Measurements from ENCODE around the gene AP1G1.

AP1G1 gene

GRCh38 chr16:71748226-71748625, 60.4 kb downstream of the AP1G1 start:
- DNase-seq: no peak

DNA sequence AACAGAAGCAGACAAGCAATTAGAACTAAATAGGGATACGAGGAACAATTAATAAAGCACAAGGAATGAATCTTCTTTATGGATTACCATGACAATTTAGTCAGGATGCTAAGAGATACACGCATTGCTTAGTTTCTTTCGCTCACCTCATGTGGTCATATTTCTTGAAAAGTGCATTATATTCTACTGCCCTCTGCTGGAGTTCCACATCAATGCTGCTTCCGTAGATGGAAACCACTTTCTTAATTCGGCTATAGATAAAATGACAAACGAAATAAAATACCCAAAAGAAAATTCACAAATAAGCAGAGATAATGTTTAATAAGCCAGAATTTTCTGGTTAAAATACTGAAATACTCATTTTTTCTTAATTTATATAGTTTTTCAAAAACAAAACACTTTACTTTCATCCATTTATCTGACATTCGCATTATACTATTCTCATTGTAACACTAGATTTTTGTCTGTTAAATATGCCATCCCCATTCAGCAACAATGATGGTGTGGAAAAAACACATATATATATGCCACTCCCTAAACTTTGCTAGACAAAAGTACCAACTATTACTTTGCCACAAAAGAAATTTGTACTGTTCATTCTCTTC, 62.1 kb downstream of the AP1G1 start:
- no peak for DNase-seq

DNA sequence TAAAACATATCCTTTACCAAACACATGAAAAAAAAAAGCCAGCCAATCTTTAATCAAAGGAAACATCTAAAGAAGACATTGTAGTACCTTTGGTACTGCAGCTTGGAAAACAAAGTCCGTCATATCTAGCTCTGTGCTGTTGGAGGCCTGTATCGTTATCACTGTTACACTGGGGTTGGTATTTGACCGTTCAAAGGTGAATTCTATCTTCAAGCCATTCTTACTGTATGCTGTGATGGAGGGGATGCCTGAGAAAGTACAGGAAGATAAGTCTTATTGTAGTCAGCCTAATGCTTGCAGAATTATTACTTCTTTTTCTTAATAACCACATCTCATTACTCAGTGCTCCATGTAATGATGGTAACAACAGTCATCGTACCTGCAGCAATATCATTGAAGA, 69.8 kb downstream of the AP1G1 start:
- no peak for DNase-seq

DNA sequence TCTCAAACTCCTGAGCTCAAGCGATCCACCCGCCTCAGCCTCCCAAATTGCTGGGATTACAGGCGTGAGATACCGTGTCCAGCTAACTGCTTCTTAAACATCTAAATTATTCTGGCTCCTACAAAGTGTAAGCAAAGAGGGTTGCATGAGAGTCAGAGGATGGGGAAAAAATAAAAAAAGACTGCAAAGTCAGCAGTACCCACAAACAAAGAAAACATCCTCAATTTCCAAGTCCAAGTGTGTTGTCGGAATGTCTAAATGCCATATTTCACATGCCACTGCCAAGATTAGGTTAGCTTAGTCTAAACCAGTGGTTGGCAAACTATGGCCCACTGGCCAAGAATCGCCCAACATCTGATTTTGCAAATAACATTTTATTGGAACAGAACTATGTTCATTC, 71.1 kb downstream of the AP1G1 start:
- DNase-seq: no peak

- no peak for DNase-seq
These were observed 74.1 kb downstream of the AP1G1 start for GRCh38 chr16:71734511-71734910.

DNA sequence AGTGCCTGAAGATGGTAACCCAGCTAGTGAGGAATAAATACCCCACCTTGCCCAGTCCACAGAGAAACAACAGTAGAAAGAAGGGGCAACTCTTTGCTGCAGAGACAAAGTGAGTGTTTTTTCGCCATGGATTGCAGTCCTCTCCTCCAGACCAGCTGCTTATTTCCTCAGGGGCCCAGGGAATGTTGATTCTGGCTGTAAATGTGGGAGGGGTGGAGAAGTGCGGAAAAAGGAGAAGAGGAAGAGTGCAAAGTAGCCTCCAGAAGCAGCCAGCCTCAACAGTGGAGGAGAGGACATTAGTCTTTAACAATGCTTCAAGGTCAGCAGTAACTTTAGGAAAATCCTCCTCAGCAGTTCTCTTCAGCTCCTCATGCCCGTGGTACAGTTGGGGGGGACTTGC, 76.0 kb downstream of the AP1G1 start:
- no peak for DNase-seq

DNA sequence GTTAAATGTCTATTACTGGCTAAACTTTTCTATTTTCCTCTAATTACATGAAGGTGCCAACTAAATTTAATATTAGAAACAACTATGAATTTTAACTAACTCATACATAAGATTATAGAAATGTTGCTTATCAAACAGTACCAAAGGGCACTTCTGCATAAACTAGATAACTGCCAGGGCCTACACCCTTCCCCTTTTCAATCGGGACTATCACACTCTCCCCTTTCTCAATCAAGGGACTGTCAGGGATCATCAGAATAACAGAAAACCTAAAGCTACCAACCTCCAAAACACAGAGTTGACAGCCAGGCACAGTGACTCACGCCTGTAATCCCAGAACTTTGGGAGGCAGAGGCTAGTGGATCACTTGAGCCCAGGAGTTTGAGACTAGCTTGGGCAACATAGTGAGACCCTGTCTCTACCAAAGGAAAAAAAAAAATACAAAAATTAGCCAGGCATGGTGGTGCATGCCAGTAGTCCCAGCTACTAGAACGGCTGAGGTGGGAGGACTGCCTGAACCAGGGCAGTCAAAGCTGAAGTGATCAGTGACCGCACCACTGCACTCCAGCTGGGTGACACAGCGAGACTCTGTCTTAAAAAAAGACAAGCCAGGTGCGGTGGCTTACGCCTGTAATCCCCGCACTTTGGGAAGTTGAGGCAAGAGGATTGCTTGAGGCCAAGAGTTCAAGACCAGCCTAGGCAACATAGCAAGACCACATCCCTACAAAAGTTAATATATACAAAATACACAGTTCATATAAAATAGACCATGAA, 80.9 kb downstream of the AP1G1 start:
- no peak for DNase-seq

- DNase-seq: no peak
These were observed 81.9 kb downstream of the AP1G1 start for GRCh38 chr16:71726476-71727315.

DNA sequence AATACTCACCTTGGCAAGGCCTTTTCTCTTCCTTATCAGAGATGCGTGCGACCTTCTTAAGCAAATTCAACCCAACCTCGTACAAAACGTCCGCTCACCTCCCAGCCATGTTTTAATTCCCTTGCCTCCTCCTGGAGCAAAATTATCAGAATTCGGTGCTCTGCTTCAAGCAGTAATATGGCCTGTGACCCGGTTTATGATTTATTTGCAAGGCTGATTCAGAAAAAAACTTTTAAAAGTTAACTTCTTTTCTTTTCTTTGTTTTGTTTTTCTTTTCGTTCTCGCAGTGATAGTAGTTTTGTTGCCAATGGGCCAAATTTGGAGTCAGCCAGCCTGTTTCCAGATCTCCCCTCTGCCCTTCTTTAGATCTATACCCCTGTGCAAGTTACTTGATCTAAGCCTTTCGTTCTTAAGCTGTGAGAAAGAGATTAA, 84.3 kb downstream of the AP1G1 start, which contains the start of gene PHLPP2:
Gene PHLPP2 (minus strand): TSS at position 382 of the 432 bp plus-strand sequence. CDS start 9,906 bp downstream, outside the sequence.
- no peak for DNase-seq

DNA sequence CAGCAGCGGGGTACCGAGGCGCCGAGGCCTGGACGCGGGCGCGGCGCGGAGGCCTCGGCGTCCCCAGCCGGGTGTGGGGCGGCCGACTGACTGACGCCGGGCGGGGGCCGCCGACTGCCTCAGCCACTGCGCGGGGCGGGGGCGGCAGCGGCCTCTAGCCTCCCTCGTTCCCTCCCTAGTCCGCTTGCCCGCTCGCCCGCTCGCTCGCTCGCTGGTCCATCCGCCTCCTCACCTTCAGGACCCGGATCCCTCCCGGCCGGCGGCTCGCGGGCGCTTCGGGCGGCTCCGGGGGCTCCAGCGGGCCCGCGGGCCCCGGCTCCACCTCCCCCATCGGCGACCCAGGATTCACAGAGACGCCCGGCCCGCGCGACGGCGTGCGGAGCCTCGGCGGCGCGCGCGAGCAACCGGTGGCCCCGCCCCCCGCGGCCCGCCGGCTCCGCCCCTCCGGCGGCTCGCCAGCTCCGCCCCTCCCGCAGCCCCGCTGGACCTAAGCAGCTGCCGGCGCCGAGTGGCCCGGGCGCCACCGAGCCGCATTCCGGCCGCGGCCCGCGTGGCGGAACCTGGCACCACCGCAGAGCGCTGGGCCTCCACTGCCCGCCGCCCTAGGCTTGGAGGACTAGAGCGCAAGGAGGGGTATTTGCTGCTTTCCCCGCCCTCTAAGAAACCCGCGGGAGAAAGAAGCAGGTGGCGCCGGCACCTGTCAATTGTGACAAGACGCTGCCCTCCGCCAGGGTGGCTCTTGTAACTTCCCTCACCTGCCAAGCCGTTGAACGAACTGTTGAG, 84.9 kb downstream of the AP1G1 start:
- DNase-seq: peak; percentile 55 to 78

DNA sequence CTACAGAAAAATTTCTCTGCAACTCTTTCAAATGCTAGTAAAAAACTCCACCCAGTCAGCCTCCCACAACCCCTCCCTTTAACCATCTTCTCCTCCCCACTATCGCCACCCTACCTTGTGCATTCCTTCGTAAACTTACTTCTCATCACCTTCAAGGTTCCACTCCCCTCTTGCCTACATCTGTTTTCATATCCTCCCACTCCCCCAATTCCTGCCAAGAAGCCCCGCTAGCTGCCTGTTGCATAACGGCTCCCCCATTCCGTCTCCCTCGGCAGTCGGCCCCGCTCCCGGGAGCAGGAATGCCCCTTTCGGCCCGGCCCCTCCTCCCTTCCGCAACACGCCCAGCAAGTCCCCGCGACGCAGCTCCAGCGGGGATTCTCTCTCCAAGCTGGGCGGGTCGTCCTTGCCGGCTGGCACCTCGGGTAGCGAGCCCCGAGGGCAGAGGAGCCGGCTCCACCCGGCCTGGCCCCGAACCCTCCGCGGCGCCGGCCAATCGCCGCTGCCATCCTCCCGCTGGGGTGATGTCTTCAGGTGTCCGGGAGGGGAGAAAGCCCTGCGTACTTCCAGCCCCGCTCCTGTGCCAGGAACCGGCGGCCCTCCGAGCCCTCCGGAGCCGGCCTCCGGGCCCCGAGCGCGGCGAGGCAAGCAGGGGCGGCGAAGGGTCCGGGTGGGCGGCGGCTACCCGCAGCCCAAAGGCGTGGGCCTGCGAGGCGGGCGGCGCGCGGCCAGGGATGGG, 85.7 kb downstream of the AP1G1 start:
- peak in 1 of 2 experiments; percentile 4 for DNase-seq

- DNase-seq: no peak
These were observed 87.4 kb downstream of the AP1G1 start for GRCh38 chr16:71721066-71721740.

GRCh38 chr16:71712501-71712900, 96.1 kb downstream of the AP1G1 start:
- no peak for DNase-seq

- DNase-seq: no peak
These were observed 96.8 kb downstream of the AP1G1 start for GRCh38 chr16:71711789-71712188.

- DNase-seq: no peak
These were observed 99.3 kb downstream of the AP1G1 start for GRCh38 chr16:71709229-71709781.

GRCh38 chr16:71708696-71709095, 99.9 kb downstream of the AP1G1 start:
- no peak for DNase-seq

- no peak for DNase-seq
These were observed 101.4 kb downstream of the AP1G1 start for GRCh38 chr16:71707199-71707598.

- DNase-seq: no peak
These were observed 102.6 kb downstream of the AP1G1 start for GRCh38 chr16:71706046-71706445.

DNA sequence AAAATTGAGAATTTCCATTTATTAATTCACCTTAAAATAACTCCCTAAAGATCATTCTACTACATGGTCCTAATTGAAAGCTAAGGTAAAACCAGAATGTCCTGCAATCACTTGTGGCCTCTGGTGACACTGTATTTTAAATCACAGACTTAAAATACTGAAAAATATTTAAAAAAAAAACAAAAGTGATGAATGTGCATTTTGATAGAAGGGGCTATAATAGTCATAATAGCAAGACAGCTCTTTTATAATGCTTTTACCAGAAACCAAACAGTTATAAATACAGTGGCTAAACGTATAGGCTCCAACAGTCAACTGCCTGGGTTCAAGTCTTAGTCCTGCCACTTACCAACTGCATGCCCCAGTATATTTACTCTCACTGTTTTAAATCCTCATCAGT, 105.3 kb downstream of the AP1G1 start:
- DNase-seq: no peak

DNA sequence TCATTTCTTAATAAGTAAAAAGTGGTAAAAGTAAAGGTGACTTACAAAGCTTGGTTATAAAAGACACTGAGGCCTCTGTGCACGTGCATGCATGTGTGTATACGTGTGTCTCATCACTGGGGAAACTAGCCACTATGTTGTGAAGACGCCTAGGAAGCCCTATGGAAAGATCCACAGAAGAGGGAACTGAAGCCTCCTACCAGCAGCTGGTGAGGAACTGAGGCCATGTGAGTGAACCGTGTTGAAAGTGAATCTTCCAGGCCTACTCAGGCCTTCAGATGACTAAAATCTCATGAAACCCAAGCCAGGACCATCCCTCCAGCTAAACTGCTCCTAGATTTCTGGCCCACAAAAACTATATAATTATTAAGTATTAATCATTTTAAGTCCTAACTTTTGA, 107.8 kb downstream of the AP1G1 start:
- DNase-seq: no peak

- DNase-seq: no peak
These were observed 110.1 kb downstream of the AP1G1 start for GRCh38 chr16:71698491-71698890.

Measured in NCI-H1930 (cell line).